ENCODE measurements around the gene CREB3L2.

- TF ChIP-seq CTCF (conservative IDR thresholded peaks at IDR 0.05; ENCODE audit: low read length) (no peak), EZH2phosphoT487 (IDR thresholded peaks at IDR 0.05; ENCODE audit: borderline replicate concordance, low read depth, low read length) (no peak)
Measured at GRCh38 chr7:137964824-137965545, 36.9 kb downstream of the CREB3L2 start.

Data from OCI-LY7 (cell line).